ENCODE results near the gene PRDM16. TPM values are rescaled to one million over a fixed set of nuclear protein-coding genes. Genes with fewer than 3 reads are reported as not detected.

Gene PRDM16
- total and polyA plus RNA-seq, 2 of the 8 experiments (the other 6 are each of a cell fraction or from before 2014, with no cell fraction given), result 0.39 to 0.43 TPM

DNA sequence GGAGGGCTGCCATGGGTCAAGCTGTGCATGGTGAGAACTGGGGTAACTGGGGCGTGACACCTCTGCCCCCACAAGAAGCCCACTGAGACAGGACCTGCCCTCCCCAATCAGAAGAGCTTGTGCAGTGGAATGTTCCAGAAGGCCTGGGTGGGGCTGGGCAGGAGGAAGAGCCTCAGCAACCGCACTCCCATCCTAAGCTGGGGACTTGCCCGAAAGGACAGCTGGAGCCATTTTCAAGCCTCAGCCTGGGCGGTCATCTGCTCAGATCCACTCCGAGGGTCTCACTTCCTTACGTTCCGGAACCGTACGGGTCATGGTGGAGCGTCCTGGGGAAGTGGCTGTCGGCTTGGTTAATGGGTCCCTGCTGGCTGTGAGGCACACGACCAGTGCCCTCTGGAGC, 226.8 kb downstream of the PRDM16 start:
- FAIRE-seq (no peak), DNase-seq (ENCODE audit: low read depth in 1 of 2, low spot score in 2 of 2) (no peak)
- 95% methylated on average over 12 of the region's 12 CpGs; no CpG with 5 or more reads in 1 of the 2 experiments for WGBS, 2 experiments (ENCODE audit: extremely low coverage in 1 of 2, insufficient coverage in 1 of 2, insufficient read length in 1 of 2, insufficient replicate concordance in 2 of 2, low coverage in 1 of 2, low lambda C conversion rate in 2 of 2, missing lambda C conversion rate in 1 of 2)
- Histone ChIP-seq H3K36me3 (ENCODE audit: control insufficient read depth in 2 of 4, insufficient read depth in 4 of 4, low read length in 3 of 4) (no peaks in the 10 kb centered on the region), H3K4ac (replicated peaks; ENCODE audit: insufficient read length, low read depth, low read length) (no peak overlapping the region), H4K5ac (ENCODE audit: insufficient read length, low read depth, low read length) (no peak overlapping the region), H2AFZ (ENCODE audit: low read length) (no peak overlapping the region), H3K79me2 (ENCODE audit: control insufficient read depth in 1 of 2, insufficient read depth in 2 of 2, low read length in 2 of 2) (no peaks in the 10 kb centered on the region), H3K18ac (ENCODE audit: extremely low read depth, low read length) (no peak overlapping the region), H2BK20ac (ENCODE audit: low read length) (no peak overlapping the region), H2AK5ac (ENCODE audit: low read depth, low read length) (no peak overlapping the region), H3K56ac (replicated peaks; ENCODE audit: insufficient read length, low read depth, low read length) (no peak overlapping the region), H4K91ac (replicated peaks; ENCODE audit: insufficient read length, low read length) (no peak overlapping the region), H3K23me2 (ENCODE audit: low read depth, low read length) (no peaks in the 10 kb centered on the region), H3K14ac (ENCODE audit: insufficient read length) (no peak overlapping the region), H3K4me3 (ENCODE audit: extremely low read depth in 1 of 4, insufficient read depth in 2 of 4, low read depth in 3 of 4, low read length in 4 of 4) (no peak overlapping the region), H3K9ac (replicated peaks in 1 of 4; ENCODE audit: extremely low read depth in 1 of 4, low read depth in 3 of 4, low read length in 3 of 4) (no peak overlapping the region), H3K27ac (ENCODE audit: low read depth, low read length) (no peak overlapping the region), H2BK5ac (ENCODE audit: low read depth, low read length) (no peak overlapping the region), H3K79me1 (ENCODE audit: low read depth, low read length) (no peaks in the 10 kb centered on the region), H3K4me2 (ENCODE audit: insufficient read depth in 1 of 2, low read depth in 2 of 2, low read length in 2 of 2) (no peak overlapping the region), H2BK120ac (replicated peaks; ENCODE audit: low read depth, low read length) (no peak overlapping the region), H4K8ac (ENCODE audit: extremely low read depth, insufficient read depth, low read length) (no peak overlapping the region), H3K9me3 (ENCODE audit: insufficient read depth in 2 of 2, low read depth in 1 of 2, low read length in 1 of 2) (no peaks in the 10 kb centered on the region; a peak in 1 of 4 replicates), H2BK15ac (ENCODE audit: low read length) (no peak overlapping the region), H4K20me1 (replicated peaks in 1 of 2; ENCODE audit: control insufficient read depth in 1 of 2, insufficient read depth in 2 of 2, low read length in 2 of 2) (no peaks in the 10 kb centered on the region), H3K4me1 (replicated peaks in 1 of 4; ENCODE audit: control insufficient read depth in 3 of 4, insufficient read depth in 4 of 4, low read length in 3 of 4) (no peaks in the 10 kb centered on the region; a peak in 1 of 7 replicates), H3K27me3 (replicated peaks in 1 of 4; ENCODE audit: control insufficient read depth in 3 of 4, extremely low read depth in 1 of 4, insufficient read depth in 3 of 4, low read length in 3 of 4) (no peaks in the 10 kb centered on the region), H2BK12ac (ENCODE audit: low read depth, low read length) (no peak overlapping the region), H3K23ac (ENCODE audit: insufficient read length) (no peak overlapping the region)
- ChIA-PET CTCF (ENCODE audit: partially characterized antibody) (interaction anchor here (0.8 to 1.2 kb wide), 4 partner anchors 9 to 735 kb away, joined by 3 to 4 read pairs (median 3); no protein-coding TSS in a partner anchor), POLR2A (ENCODE audit: partially characterized antibody) (no interaction called here)
- TF ChIP-seq KDM4A (IDR thresholded peaks at IDR 0.05; ENCODE audit: low read depth, low read length, severe bottlenecking) (no peak), CREB1 (IDR thresholded peaks at IDR 0.05) (no peak), SP4 (IDR thresholded peaks at IDR 0.05; ENCODE audit: low read length) (no peak), SP2 (IDR thresholded peaks at IDR 0.05; ENCODE audit: low read length) (no peak), BRCA1 (IDR thresholded peaks at IDR 0.05; ENCODE audit: low read depth, low read length) (no peak), MAFK (IDR thresholded peaks at IDR 0.05; ENCODE audit: low read depth, low read length) (no peak), TBP (IDR thresholded peaks at IDR 0.05; ENCODE audit: low read depth, low read length) (no peak), RXRA (IDR thresholded peaks at IDR 0.05; ENCODE audit: insufficient read depth, low read depth, low read length) (no peak), POLR2AphosphoS5 (IDR thresholded peaks at IDR 0.05; ENCODE audit: low read depth, low read length) (no peak), YY1 (IDR thresholded peaks at IDR 0.05; ENCODE audit: low read depth, low read length) (no peak), KDM5A (IDR thresholded peaks at IDR 0.05; ENCODE audit: low read length) (no peak), TAF1 (IDR thresholded peaks at IDR 0.05; ENCODE audit: low read depth, low read length) (no peak), BCL11A (IDR thresholded peaks at IDR 0.05; ENCODE audit: low read depth in 2 of 2, low read length in 2 of 2) (no peak)
- TF ChIP-seq, protein P1, sequence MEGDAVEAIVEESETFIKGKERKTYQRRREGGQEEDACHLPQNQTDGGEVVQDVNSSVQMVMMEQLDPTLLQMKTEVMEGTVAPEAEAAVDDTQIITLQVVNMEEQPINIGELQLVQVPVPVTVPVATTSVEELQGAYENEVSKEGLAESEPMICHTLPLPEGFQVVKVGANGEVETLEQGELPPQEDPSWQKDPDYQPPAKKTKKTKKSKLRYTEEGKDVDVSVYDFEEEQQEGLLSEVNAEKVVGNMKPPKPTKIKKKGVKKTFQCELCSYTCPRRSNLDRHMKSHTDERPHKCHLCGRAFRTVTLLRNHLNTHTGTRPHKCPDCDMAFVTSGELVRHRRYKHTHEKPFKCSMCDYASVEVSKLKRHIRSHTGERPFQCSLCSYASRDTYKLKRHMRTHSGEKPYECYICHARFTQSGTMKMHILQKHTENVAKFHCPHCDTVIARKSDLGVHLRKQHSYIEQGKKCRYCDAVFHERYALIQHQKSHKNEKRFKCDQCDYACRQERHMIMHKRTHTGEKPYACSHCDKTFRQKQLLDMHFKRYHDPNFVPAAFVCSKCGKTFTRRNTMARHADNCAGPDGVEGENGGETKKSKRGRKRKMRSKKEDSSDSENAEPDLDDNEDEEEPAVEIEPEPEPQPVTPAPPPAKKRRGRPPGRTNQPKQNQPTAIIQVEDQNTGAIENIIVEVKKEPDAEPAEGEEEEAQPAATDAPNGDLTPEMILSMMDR (IDR thresholded peaks at IDR 0.05; ENCODE audit: control extremely low read depth in 1 of 3, insufficient read depth in 1 of 3, low read depth in 1 of 3, low read length in 3 of 3), result no peak

All from H1 (cell line).